ENCODE data around the gene MYBPC3.

DNA sequence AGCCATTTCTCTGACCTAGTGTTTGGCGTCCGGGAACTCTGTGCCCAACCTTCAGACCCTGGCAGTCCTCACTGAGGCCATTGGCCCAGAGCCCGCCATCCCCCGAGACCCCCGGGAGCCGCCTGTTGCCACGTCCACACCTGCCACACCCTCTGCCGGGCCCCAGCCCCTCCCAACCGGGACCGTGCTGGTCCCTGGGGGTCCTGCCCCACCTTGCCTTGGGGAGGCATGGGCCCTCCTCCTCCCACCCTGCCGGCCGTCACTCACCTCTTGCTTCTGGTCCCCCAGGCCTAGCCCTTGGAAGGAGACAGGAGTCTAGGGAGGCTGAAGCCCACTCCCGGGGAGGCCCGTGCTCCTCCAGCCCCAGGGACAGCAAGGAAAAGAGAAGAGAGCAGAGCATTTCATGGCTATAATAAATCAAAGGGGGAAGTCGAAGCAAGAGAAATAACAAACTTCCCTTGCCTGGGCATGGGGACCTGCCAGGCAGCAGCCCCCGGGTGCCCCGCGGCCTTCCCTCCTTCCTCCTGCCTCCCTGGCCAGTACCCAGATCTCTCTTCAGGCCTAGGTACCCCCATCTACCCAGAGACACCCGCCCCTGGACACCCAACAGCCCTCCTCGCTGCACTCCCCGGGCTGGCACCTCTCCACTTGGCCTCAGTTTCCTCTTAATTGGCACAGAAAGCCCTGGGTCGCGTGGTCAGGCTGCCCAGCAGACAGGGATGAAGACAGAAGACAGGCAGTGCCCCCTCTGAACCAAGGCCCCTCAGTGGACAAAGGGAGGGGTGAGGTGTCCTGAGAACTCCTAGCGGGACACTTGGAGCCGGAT lies 42.9 kb upstream of the MYBPC3 start:
- TF ChIP-seq, protein P1, sequence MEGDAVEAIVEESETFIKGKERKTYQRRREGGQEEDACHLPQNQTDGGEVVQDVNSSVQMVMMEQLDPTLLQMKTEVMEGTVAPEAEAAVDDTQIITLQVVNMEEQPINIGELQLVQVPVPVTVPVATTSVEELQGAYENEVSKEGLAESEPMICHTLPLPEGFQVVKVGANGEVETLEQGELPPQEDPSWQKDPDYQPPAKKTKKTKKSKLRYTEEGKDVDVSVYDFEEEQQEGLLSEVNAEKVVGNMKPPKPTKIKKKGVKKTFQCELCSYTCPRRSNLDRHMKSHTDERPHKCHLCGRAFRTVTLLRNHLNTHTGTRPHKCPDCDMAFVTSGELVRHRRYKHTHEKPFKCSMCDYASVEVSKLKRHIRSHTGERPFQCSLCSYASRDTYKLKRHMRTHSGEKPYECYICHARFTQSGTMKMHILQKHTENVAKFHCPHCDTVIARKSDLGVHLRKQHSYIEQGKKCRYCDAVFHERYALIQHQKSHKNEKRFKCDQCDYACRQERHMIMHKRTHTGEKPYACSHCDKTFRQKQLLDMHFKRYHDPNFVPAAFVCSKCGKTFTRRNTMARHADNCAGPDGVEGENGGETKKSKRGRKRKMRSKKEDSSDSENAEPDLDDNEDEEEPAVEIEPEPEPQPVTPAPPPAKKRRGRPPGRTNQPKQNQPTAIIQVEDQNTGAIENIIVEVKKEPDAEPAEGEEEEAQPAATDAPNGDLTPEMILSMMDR (conservative IDR thresholded peaks at IDR 0.05 in 1 of 2, IDR thresholded peaks at IDR 0.05 in 1 of 2; ENCODE audit: low read depth in 1 of 2, low read length in 2 of 2): no peak
- no peak for TF ChIP-seq EZH2 (IDR thresholded peaks at IDR 0.05; ENCODE audit: low read length, missing control alignments)
